NT2/D1 (cell line): ENCODE data around the gene NSRP1.

Source experiments
- SUZ12 ChIP-seq: IDR thresholded peaks from 2 replicates; pipeline ENCODE4 v1.6.1; 2011; ENCODE audit not compliant: insufficient read length, insufficient read depth; ENCODE audit errors: extremely low read depth
- YY1 ChIP-seq: IDR thresholded peaks from 2 replicates; pipeline ENCODE4 v1.6.1; 2011; ENCODE audit not compliant: insufficient read length, insufficient read depth

- TF ChIP-seq YY1 (no peak), SUZ12 (no peak)
These were observed 48.2 kb upstream of the NSRP1 start for GRCh38 chr17:30068465-30068864.
